GM12864 (cell line): ENCODE results near the gene NPM1.
"Not testable (repeated sequence)": the region's sequence is repeated elsewhere in the genome, so short reads cannot be mapped to it uniquely, and the experiment has no call there.

Experiments used
- DNase-seq: peaks from one replicate; pipeline ENCODE4 v3.0.0-alpha.2; 2011; ENCODE audit warnings: low read depth
- H3K4me3 ChIP-seq: 2 replicates; pipeline ENCODE4 v1.5.1; 2011; ENCODE audit warnings: mild to moderate bottlenecking, low read depth, low read length, control low read depth
- CTCF ChIP-seq: IDR thresholded peaks from 2 replicates; pipeline ENCODE4 v1.5.1; 2011; ENCODE audit warnings: low read depth, mild to moderate bottlenecking, moderate library complexity, low read length, control low read depth, inconsistent platforms; ENCODE audit errors: missing control alignments

NPM1 gene

GRCh38 chr5:171369056-171369455, 18.6 kb upstream of the NPM1 start:
- no peak overlapping the region for H3K4me3 ChIP-seq
- no peak for DNase-seq
- TF ChIP-seq CTCF, result no peak

GRCh38 chr5:171369898-171370297, 17.8 kb upstream of the NPM1 start:
- no peak for TF ChIP-seq CTCF
- no peak overlapping the region for H3K4me3 ChIP-seq
- DNase-seq, result no peak

- DNase-seq, H3K4me3 ChIP-seq: not testable (repeated sequence)
- TF ChIP-seq CTCF, result peak; percentile 31
Observed at GRCh38 chr5:171370881-171371280, 16.8 kb upstream of the NPM1 start.

GRCh38 chr5:171371326-171371725, 16.3 kb upstream of the NPM1 start:
- DNase-seq, result no peak
- H3K4me3 ChIP-seq, result no peak overlapping the region
- TF ChIP-seq CTCF, result no peak

- TF ChIP-seq CTCF, result no peak
- DNase-seq, result no peak
Observed at GRCh38 chr5:171379961-171380360, 7.7 kb upstream of the NPM1 start.

GRCh38 chr5:171384416-171384815, 3.2 kb upstream of the NPM1 start:
- not testable (repeated sequence) for H3K4me3 ChIP-seq, DNase-seq

More at GRCh38 chr5:171379961-171380360, 7.7 kb upstream of the NPM1 start:
- H3K4me3 ChIP-seq, result no peak overlapping the region

- not testable (repeated sequence) for H3K4me3 ChIP-seq, DNase-seq
Observed at GRCh38 chr5:171384999-171385398, 2.6 kb upstream of the NPM1 start.

- no peak for TF ChIP-seq CTCF
- DNase-seq, result no peak
- H3K4me3 ChIP-seq, result no peak overlapping the region
Observed at GRCh38 chr5:171386006-171386671, 1.5 kb upstream of the NPM1 start.
